KMS-11 (cell line): ENCODE measurements around the gene DYTN.

Experiments used
- H2AFZ ChIP-seq: fragments of 200-600 bp; sonication (generic); 2 replicates; pipeline ENCODE4 v1.6.1; 2016; ENCODE audit warnings: antibody characterized with exemption, mixed run types, low read depth
- H3K27ac ChIP-seq: fragments of 200-600 bp; sonication (generic); 2 replicates; pipeline ENCODE4 v1.6.1; 2016; ENCODE audit warnings: mild to moderate bottlenecking, mixed run types
- H3K27me3 ChIP-seq: fragments of 200-600 bp; sonication (generic); 2 replicates; pipeline ENCODE4 v1.6.1; 2017; ENCODE audit warnings: mild to moderate bottlenecking, low read depth, mixed run types, moderate library complexity; ENCODE audit not compliant: insufficient read depth
- H3K36me3 ChIP-seq: fragments of 200-600 bp; sonication (generic); 2 replicates; pipeline ENCODE4 v1.6.1; 2017; ENCODE audit warnings: mild to moderate bottlenecking, mixed run types; ENCODE audit not compliant: insufficient read depth
- H3K4me1 ChIP-seq: fragments of 200-600 bp; sonication (generic); 2 replicates; pipeline ENCODE4 v1.6.1; 2016; ENCODE audit warnings: mild to moderate bottlenecking, low read depth, mixed run types; ENCODE audit not compliant: poor library complexity, severe bottlenecking
- H3K4me2 ChIP-seq: fragments of 200-600 bp; sonication (generic); 2 replicates; pipeline ENCODE4 v1.7.0; 2016; ENCODE audit warnings: mild to moderate bottlenecking, mixed run types
- H3K4me3 ChIP-seq: fragments of 200-600 bp; sonication (generic); IDR thresholded peaks from 2 replicates; pipeline ENCODE4 v1.6.1; 2017; ENCODE audit warnings: low read depth, low read length, mixed read lengths; ENCODE audit not compliant: insufficient read depth
- H3K79me2 ChIP-seq: fragments of 200-600 bp; sonication (generic); 2 replicates; pipeline ENCODE4 v1.6.1; 2016; ENCODE audit warnings: low read depth, mixed run types; ENCODE audit not compliant: insufficient read depth
- H3K9ac ChIP-seq: fragments of 200-600 bp; sonication (generic); 2 replicates; pipeline ENCODE4 v1.6.1; 2016; ENCODE audit warnings: mild to moderate bottlenecking, mixed run types
- H4K20me1 ChIP-seq: fragments of 200-600 bp; sonication (generic); 2 replicates; pipeline ENCODE4 v1.6.1; 2016; ENCODE audit warnings: mild to moderate bottlenecking, mixed run types; ENCODE audit not compliant: insufficient read depth
- TF ChIP-seq, protein P1 (sequence below): fragments of 200-600 bp; sonication (generic); conservative IDR thresholded peaks from 2 replicates; pipeline ENCODE4 v1.6.1; 2017; ENCODE audit warnings: low read depth, mild to moderate bottlenecking, antibody characterized with exemption, low read length, moderate library complexity, mixed read lengths

Gene DYTN

DNA sequence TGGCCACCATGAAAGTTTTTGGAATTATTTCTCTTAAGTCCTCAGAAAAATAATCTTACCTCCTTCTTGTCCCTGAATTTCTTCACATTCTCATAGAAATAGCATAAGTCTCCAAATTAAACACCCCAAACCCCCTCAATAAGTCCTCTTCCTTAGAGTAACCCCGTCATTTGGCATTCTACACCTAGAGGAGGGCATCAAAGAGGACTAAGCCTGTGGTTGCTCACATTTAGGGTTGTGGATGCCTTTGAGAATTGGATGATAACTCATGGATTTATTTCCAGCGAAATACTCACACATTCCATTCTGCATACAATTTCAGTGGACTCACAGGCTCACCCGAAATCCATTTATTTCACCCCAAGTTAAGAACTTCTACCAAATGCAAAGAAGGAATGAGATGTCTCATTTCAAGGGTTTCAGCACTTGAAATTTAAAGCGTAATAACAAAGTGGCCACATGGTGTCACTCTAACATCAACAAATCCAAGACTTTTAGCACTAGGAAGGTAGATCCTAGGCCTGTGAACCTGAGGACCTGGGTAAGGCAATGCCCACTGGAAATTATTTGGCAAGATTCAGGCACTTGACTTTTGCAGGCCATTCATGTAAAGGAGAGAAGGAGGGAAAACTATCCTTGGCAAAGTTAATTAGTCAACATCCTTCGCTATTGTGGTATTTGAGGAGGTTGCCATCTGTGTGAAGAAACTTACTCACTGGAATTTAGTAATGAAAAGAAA, 24.6 kb downstream of the DYTN start:
- Histone ChIP-seq H3K27ac (no peak overlapping the region), H3K4me1 (no peaks in the 10 kb centered on the region), H3K79me2 (no peaks in the 10 kb centered on the region), H2AFZ (no peak overlapping the region), H4K20me1 (no peaks in the 10 kb centered on the region), H3K36me3 (no peaks in the 10 kb centered on the region), H3K4me3 (no peak overlapping the region), H3K27me3 (no peaks in the 10 kb centered on the region), H3K9ac (no peak overlapping the region), H3K4me2 (no peak overlapping the region)
- TF ChIP-seq, protein P1, sequence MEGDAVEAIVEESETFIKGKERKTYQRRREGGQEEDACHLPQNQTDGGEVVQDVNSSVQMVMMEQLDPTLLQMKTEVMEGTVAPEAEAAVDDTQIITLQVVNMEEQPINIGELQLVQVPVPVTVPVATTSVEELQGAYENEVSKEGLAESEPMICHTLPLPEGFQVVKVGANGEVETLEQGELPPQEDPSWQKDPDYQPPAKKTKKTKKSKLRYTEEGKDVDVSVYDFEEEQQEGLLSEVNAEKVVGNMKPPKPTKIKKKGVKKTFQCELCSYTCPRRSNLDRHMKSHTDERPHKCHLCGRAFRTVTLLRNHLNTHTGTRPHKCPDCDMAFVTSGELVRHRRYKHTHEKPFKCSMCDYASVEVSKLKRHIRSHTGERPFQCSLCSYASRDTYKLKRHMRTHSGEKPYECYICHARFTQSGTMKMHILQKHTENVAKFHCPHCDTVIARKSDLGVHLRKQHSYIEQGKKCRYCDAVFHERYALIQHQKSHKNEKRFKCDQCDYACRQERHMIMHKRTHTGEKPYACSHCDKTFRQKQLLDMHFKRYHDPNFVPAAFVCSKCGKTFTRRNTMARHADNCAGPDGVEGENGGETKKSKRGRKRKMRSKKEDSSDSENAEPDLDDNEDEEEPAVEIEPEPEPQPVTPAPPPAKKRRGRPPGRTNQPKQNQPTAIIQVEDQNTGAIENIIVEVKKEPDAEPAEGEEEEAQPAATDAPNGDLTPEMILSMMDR = peak; percentile 85

DNA sequence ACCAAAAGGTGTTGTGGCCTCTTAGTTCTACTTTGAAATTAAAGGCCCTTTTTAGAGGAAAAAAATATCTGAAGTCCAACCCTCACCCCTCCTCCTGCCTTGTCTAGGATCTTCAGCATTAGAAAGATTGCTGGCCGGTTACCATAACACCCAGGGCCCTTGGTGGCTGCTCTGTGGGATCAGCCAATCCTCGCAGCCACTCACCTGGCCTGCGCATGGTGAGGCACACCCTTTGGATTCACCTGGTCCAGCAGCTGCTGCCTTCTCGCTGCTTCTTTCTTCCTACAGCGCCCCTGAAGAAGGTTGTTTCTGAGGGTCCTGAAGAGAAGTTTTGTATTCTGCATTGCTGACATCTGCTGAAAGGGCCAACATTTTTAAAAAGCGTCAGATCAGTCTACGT, 25.2 kb downstream of the DYTN start:
- no peaks in the 10 kb centered on the region for H3K79me2 ChIP-seq
- H4K20me1 ChIP-seq = no peaks in the 10 kb centered on the region
- H3K4me2 ChIP-seq = no peak overlapping the region
- no peak overlapping the region for H3K27ac ChIP-seq
- H3K4me1 ChIP-seq = no peaks in the 10 kb centered on the region
- H3K36me3 ChIP-seq = no peaks in the 10 kb centered on the region
- H3K4me3 ChIP-seq = no peak overlapping the region
- H2AFZ ChIP-seq = no peak overlapping the region
- no peak overlapping the region for H3K9ac ChIP-seq
- H3K27me3 ChIP-seq = no peaks in the 10 kb centered on the region
- TF ChIP-seq, protein P1 = no peak

DNA sequence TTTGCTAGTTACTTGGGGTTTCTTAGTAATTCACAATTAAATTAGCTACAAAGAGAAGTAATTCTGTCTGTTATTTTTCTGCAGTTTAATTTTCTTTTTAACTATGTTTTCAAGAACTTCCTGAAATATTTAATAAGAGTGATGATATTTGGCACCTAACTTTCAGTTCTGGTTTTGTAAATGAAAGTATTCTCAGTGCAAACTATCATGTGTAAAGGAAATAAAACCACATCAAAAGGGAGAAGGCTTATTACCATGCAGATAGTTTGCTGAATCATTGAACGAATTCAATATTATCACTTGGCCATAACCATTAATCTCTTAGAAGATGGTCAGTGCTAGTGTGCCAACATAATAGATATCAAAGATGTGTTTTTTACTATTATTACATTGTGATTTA, 29.2 kb downstream of the DYTN start:
- no peaks in the 10 kb centered on the region for H3K4me1 ChIP-seq
- TF ChIP-seq, protein P1 = no peak
- H4K20me1 ChIP-seq = no peaks in the 10 kb centered on the region
- no peaks in the 10 kb centered on the region for H3K36me3 ChIP-seq
- no peak overlapping the region for H3K4me2 ChIP-seq
- H3K4me3 ChIP-seq = no peak overlapping the region
- H3K79me2 ChIP-seq = no peaks in the 10 kb centered on the region
- no peak overlapping the region for H3K27ac ChIP-seq
- no peak overlapping the region for H2AFZ ChIP-seq
- no peak overlapping the region for H3K9ac ChIP-seq
- no peaks in the 10 kb centered on the region for H3K27me3 ChIP-seq

DNA sequence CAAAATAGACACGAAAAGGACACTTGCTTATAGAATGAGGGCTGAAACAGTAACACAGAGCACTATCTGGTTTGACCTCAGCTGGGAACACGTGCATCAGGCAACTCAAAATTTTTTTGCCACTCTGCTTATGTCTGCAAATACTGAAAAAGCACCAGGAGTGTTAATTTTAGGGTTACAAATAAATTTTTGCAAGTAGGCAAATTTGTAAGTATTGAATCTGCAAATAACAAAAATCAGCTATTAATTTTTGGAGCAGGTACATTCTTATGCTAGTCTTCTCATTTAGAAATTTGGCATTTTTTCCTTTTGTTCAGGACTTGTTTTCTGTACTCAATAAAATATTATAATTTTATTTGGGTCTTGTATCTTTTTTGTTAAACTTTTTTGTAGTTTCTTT, 29.7 kb downstream of the DYTN start:
- TF ChIP-seq, protein P1 = no peak
- Histone ChIP-seq H4K20me1 (no peaks in the 10 kb centered on the region), H2AFZ (no peak overlapping the region), H3K79me2 (no peaks in the 10 kb centered on the region), H3K36me3 (no peaks in the 10 kb centered on the region), H3K27ac (no peak overlapping the region), H3K27me3 (no peaks in the 10 kb centered on the region), H3K4me1 (no peaks in the 10 kb centered on the region), H3K4me3 (no peak overlapping the region), H3K9ac (no peak overlapping the region), H3K4me2 (no peak overlapping the region)
